HG03108 (cell line): Measurements from ENCODE around the gene ANAPC10.
"Not testable (repeated sequence)": the region's sequence is repeated elsewhere in the genome, so short reads cannot be mapped to it uniquely, and the experiment has no call there.

Source experiments
- ATAC-seq: cut with Tn5 transposase; IDR thresholded peaks from one replicate; pipeline ENCODE4 v1.9.1; 2021; ENCODE audit warnings: moderate library complexity; ENCODE audit not compliant: unreplicated experiment

ANAPC10 gene

GRCh38 chr4:145097821-145098674, at the start of gene ANAPC10, which contains the start of gene ABCE1:
ANAPC10 (minus strand) TSS chr4:145098196; CDS start chr4:145096099, 2,097 bp downstream.
ABCE1 (plus strand) TSS chr4:145098311; CDS start chr4:145104413, 6,102 bp downstream.
- ATAC-seq, result peak; percentile 83

GRCh38 chr4:145136219-145136618, 38.2 kb upstream of the ANAPC10 start:
- ATAC-seq, result not testable (repeated sequence)

- ATAC-seq, result peak; percentile 65
Observed at GRCh38 chr4:145132511-145133098, 34.6 kb upstream of the ANAPC10 start.

GRCh38 chr4:145131848-145132247, 33.9 kb upstream of the ANAPC10 start:
- no peak for ATAC-seq

GRCh38 chr4:145130788-145131399, 32.9 kb upstream of the ANAPC10 start:
- ATAC-seq, result no peak

- no peak for ATAC-seq
Observed at GRCh38 chr4:145130130-145130529, 32.1 kb upstream of the ANAPC10 start.

GRCh38 chr4:145125396-145125795, 27.4 kb upstream of the ANAPC10 start:
- no peak for ATAC-seq

- ATAC-seq, result no peak
Observed at GRCh38 chr4:145108128-145108527, 10.1 kb upstream of the ANAPC10 start.

- no peak for ATAC-seq
Observed at GRCh38 chr4:145107126-145107525, 9.1 kb upstream of the ANAPC10 start.

- ATAC-seq, result no peak
Observed at GRCh38 chr4:145103496-145103895, 5.5 kb upstream of the ANAPC10 start.

GRCh38 chr4:145102619-145103018, 4.6 kb upstream of the ANAPC10 start:
- no peak for ATAC-seq

- no peak for ATAC-seq
Observed at GRCh38 chr4:145101091-145101490, 3.1 kb upstream of the ANAPC10 start.

GRCh38 chr4:145099653-145100052, 1.7 kb upstream of the ANAPC10 start:
- no peak for ATAC-seq

GRCh38 chr4:145098675-145099037, 660 bp upstream of the ANAPC10 start:
- ATAC-seq, result peak; percentile 8

GRCh38 chr4:145097331-145097820, 620 bp downstream of the ANAPC10 start:
- peak; percentile 4 for ATAC-seq

GRCh38 chr4:145093638-145094037, 4.4 kb downstream of the ANAPC10 start:
- no peak for ATAC-seq

- ATAC-seq, result no peak
Observed at GRCh38 chr4:145090380-145090779, 7.6 kb downstream of the ANAPC10 start.

- ATAC-seq, result no peak
Observed at GRCh38 chr4:145083891-145084605, 13.9 kb downstream of the ANAPC10 start.

GRCh38 chr4:145081756-145082155, 16.2 kb downstream of the ANAPC10 start:
- no peak for ATAC-seq

GRCh38 chr4:145076469-145076855, 21.5 kb downstream of the ANAPC10 start:
- no peak for ATAC-seq
